GM12878 (cell line): ENCODE measurements around the gene PDZD2. TPM values are rescaled to one million over a fixed set of nuclear protein-coding genes. Genes with fewer than 3 reads are reported as not detected.

Experiments
- ATAC-seq: fragments of 200-7000 bp; cut with Tn5 transposase; 3 replicates; pipeline ENCODE4 v1.9.1; 2020; ENCODE audit warnings: mild to moderate bottlenecking, moderate library complexity
- BruUV-seq: library from RNA; stranded (reverse); fragments of 400-500 nt; replicated peaks from 2 replicates; lab custom pipeline; 2021; lab: Mats Ljungman, UMichigan
- CTCF ChIA-PET: fragments of 300-600 bp; sonication (Branson Sonifier 250); formaldehyde crosslinking; extraction: SDS; loops from one replicate; lab custom pipeline; 2021; ENCODE audit warnings: inconsistent platforms; lab: Yijun Ruan, JAX
- POLR2A ChIA-PET: fragments of 350-600 bp; formaldehyde crosslinking; extraction: SDS; loops from one replicate; lab custom pipeline; 2021; ENCODE audit warnings: inconsistent platforms; lab: Charles Lee
- RAD21 ChIA-PET: fragments of 300-600 bp; sonication (Branson Sonifier 250); formaldehyde crosslinking; loops from one replicate; lab custom pipeline; 2023; ENCODE audit warnings: antibody characterized with exemption; ENCODE audit not compliant: unreplicated experiment; lab: Charles Lee
- SMC1A ChIA-PET: fragments of 300-600 bp; sonication (Branson Sonifier 250); formaldehyde crosslinking; loops from one replicate; lab custom pipeline; 2023; ENCODE audit not compliant: unreplicated experiment, uncharacterized antibody; lab: Charles Lee
- DNase-seq: peaks from one replicate; pipeline ENCODE4 v3.0.0-alpha.2; 2011; ENCODE audit warnings: low read depth, low spot score
- FAIRE-seq: peaks from 3 replicates; lab custom pipeline; 2011; peaks lifted over from hg19 to GRCh38; lab: Jason Lieb, UNC
- H2AFZ ChIP-seq: 2 replicates; pipeline ENCODE4 v1.6.0; 2011; ENCODE audit warnings: low read depth, low read length, control low read depth; ENCODE audit not compliant: control insufficient read depth
- H3K27ac ChIP-seq: 2 replicates; pipeline ENCODE4 v1.5.1; 2011; ENCODE audit warnings: control low read depth; ENCODE audit not compliant: control insufficient read depth, insufficient read depth
- H3K27me3 ChIP-seq, 2 experiments: replicated peaks in 1 of 2; 2 replicates each; pipeline versions ENCODE4 v1.6.0 to v1.6.1; 2011; ENCODE audit warnings: low read length in 1 of 2; ENCODE audit not compliant: control insufficient read depth in 2 of 2, insufficient read depth in 2 of 2
- H3K36me3 ChIP-seq, 2 experiments: 2 replicates each; pipeline ENCODE4 v1.5.1; 2011; ENCODE audit warnings: low read length in 1 of 2; ENCODE audit not compliant: control insufficient read depth in 2 of 2, insufficient read depth in 2 of 2
- H3K4me1 ChIP-seq: 2 replicates; pipeline ENCODE4 v1.6.1; 2011; ENCODE audit warnings: mild to moderate bottlenecking, low read length, moderate library complexity, mixed read lengths; ENCODE audit not compliant: control insufficient read depth, insufficient read depth
- H3K4me2 ChIP-seq: 2 replicates; pipeline ENCODE4 v1.6.0; 2011; ENCODE audit warnings: control low read depth; ENCODE audit not compliant: control insufficient read depth, insufficient read depth
- H3K4me3 ChIP-seq: fragments of 200-600 bp; sonication (generic); 2 replicates; pipeline ENCODE4 v1.5.1; 2016
- H3K79me2 ChIP-seq: 2 replicates; pipeline ENCODE4 v1.6.0; 2011; ENCODE audit warnings: low read length; ENCODE audit not compliant: control insufficient read depth, insufficient read depth
- H3K9ac ChIP-seq: 2 replicates; pipeline ENCODE4 v1.8.0; 2011; ENCODE audit warnings: low read length, control low read depth, mixed read lengths; ENCODE audit not compliant: control insufficient read depth, insufficient read depth
- H3K9me3 ChIP-seq: replicated peaks from 3 replicates; pipeline ENCODE4 v1.5.1; 2011; ENCODE audit warnings: mild to moderate bottlenecking, low read length; ENCODE audit not compliant: control insufficient read depth, insufficient read depth
- H4K20me1 ChIP-seq: 2 replicates; pipeline ENCODE4 v1.6.0; 2011; ENCODE audit not compliant: control insufficient read depth, insufficient read depth
- ATF3 ChIP-seq: IDR thresholded peaks from 2 replicates; pipeline ENCODE4 v1.6.1; 2011; ENCODE audit warnings: low read depth, mild to moderate bottlenecking, low read length, moderate library complexity, borderline replicate concordance; ENCODE audit errors: extremely low read depth
- CBX3 ChIP-seq: fragments of 200-600 bp; sonication (generic); IDR thresholded peaks from 2 replicates; pipeline ENCODE4 v1.6.1; 2016; ENCODE audit warnings: low read depth, borderline replicate concordance
- CHD2 ChIP-seq: IDR thresholded peaks from 2 replicates; pipeline ENCODE4 v1.6.1; 2011; ENCODE audit warnings: low read depth, low read length, improper control_type of control experiment, borderline replicate concordance
- LARP7 ChIP-seq: fragments of 450-650 bp; IDR thresholded peaks from 2 replicates; pipeline ENCODE4 v1.6.1; 2017; ENCODE audit warnings: mild to moderate bottlenecking
- MYC ChIP-seq: IDR thresholded peaks from 2 replicates; pipeline ENCODE4 v1.6.1; 2011; ENCODE audit warnings: mild to moderate bottlenecking, low read length, moderate library complexity, inconsistent platforms; ENCODE audit not compliant: insufficient read depth, insufficient replicate concordance, insufficient read length, severe bottlenecking
- NR2C2 ChIP-seq: IDR thresholded peaks from 2 replicates; pipeline ENCODE4 v1.6.1; 2011; ENCODE audit warnings: borderline replicate concordance, low read depth; ENCODE audit not compliant: control insufficient read depth, insufficient read length
- NRF1 ChIP-seq: conservative IDR thresholded peaks from 2 replicates; pipeline ENCODE4 v1.6.1; 2011; ENCODE audit warnings: mild to moderate bottlenecking, low read depth, low read length, improper control_type of control experiment
- POU2F2 ChIP-seq: IDR thresholded peaks from 3 replicates; pipeline ENCODE4 v1.6.1; 2011; ENCODE audit warnings: low read depth, mild to moderate bottlenecking, low read length, borderline replicate concordance
- SIN3A ChIP-seq: IDR thresholded peaks from 2 replicates; pipeline ENCODE4 v1.6.1; 2012; ENCODE audit warnings: low read depth, low read length, improper control_type of control experiment
- STAT3 ChIP-seq: IDR thresholded peaks from 2 replicates; pipeline ENCODE4 v1.6.1; 2011; ENCODE audit warnings: low read depth, low read length, improper control_type of control experiment
- ZBTB4 ChIP-seq: fragments of 450-650 bp; formaldehyde crosslinking; IDR thresholded peaks from 2 replicates; pipeline ENCODE4 v1.4.0; 2022; ENCODE audit warnings: mild to moderate bottlenecking, moderate library complexity
- ZZZ3 ChIP-seq: IDR thresholded peaks from 2 replicates; pipeline ENCODE4 v1.6.1; 2011; ENCODE audit warnings: low read depth; ENCODE audit not compliant: control insufficient read depth, insufficient read length
- WGBS: methylation state at CpG from one replicate; pipeline ENCODE4 v1.1.6; 2016; ENCODE audit warnings: low lambda C conversion rate; ENCODE audit not compliant: insufficient replicate concordance, insufficient coverage; ENCODE audit errors: missing lambda C conversion rate; 5-methylcytosine and 5-hydroxymethylcytosine counted together
- in situ Hi-C: fragments of 300-500 bp; cut with MboI; formaldehyde crosslinking; loops from 9 replicates; pipeline ENCODE4 v1.14.3; 2018; ENCODE audit warnings: mixed read lengths
- intact Hi-C: fragments of 100-400 bp; cut with micrococcal nuclease; formaldehyde crosslinking; loops from one replicate; pipeline ENCODE4 v1.14.2; 2022; ENCODE audit not compliant: unreplicated experiment
- polyA plus RNA-seq, 11 experiments: library from polyadenylated mRNA; depleted of rRNA in 4 of 11; unstranded in 6 of 11; stranded (reverse) in 5 of 11; fragments of >200 nt; fragmentation: Nextera tagmentation in 4 of 11; fragmentation: Illumina TruSeq in 1 of 11; extraction: Ambion mirVana in 4 of 11; extraction: Trizol in 1 of 11; gene quantifications; 1 replicate in 1 of 11; 2 replicates in 10 of 11; pipeline versions ENCODE4 v1.2.1 to v1.2.3, GENCODE V29; 2011 to 2016; ENCODE audit warnings: inconsistent platforms in 2 of 11, missing spikeins in 2 of 11, low read depth in 1 of 11
- total RNA-seq, 4 experiments: library from RNA; depleted of rRNA in 3 of 4; stranded (reverse); fragments of >200 nt in 3 of 4; fragmentation: Illumina TruSeq in 1 of 4; extraction: Trizol in 1 of 4; gene quantifications; 2 replicates each; pipeline versions ENCODE4 v1.2.1 to v1.2.3, GENCODE V29; 2013 to 2021

Gene PDZD2
- total and polyA plus RNA-seq, 10 of the 15 experiments (the other 5 are each of a cell fraction or from before 2014, with no cell fraction given) = 0.01 to 0.58 (median 0.29) TPM; not detected in 3

GRCh38 chr5:32055891-32056866 is 417.2 kb downstream of the PDZD2 start:
- H3K4me3 ChIP-seq = no peak overlapping the region
- FAIRE-seq (no peak), ATAC-seq (no peak), DNase-seq (no peak)
- in situ Hi-C loops (no loop called here), intact Hi-C loops (no loop called here)
- ChIA-PET CTCF (interaction anchor here (1.3 kb wide), 1 partner anchor 37 kb away, joined by 3 read pairs; no protein-coding TSS in a partner anchor), POLR2A (no interaction called here), RAD21 (interaction anchor here (0.5 to 1.2 kb wide), 2 partner anchors 37 to 40 kb away, joined by 3 read pairs; no protein-coding TSS in a partner anchor), SMC1A (no interaction called here)
- H2AFZ ChIP-seq = no peak overlapping the region
- 46% methylated on average over 15 of the region's 15 CpGs for WGBS
- H3K79me2 ChIP-seq = no peaks in the 10 kb centered on the region
- no peak overlapping the region for H3K9ac ChIP-seq
- no TSS peak for BruUV-seq
- 0 out of 4 replicates have a peak, but pooled peaks cover 0 to 2% of the 10 kb centered on the region in 2 experiments for H3K27me3 ChIP-seq
- no peaks in the 10 kb centered on the region for H3K36me3 ChIP-seq
- H3K4me2 ChIP-seq = no peak overlapping the region
- TF ChIP-seq CHD2 = no peak
- TF ChIP-seq NRF1 = no peak
- TF ChIP-seq ZBTB4 (CRISPR knock-in tag) = no peak
- no peak for TF ChIP-seq SIN3A
- TF ChIP-seq MYC = no peak
- no peak for TF ChIP-seq POU2F2
- no peak for TF ChIP-seq CBX3
- TF ChIP-seq ZZZ3 = no peak
- TF ChIP-seq ATF3 = no peak
- no peak for TF ChIP-seq STAT3
- TF ChIP-seq LARP7 = no peak
- TF ChIP-seq NR2C2 = no peak
- H3K27ac ChIP-seq = no peak overlapping the region
- no peaks in the 10 kb centered on the region for H3K4me1 ChIP-seq
- H3K9me3 ChIP-seq = no peaks in the 10 kb centered on the region
- H4K20me1 ChIP-seq = no peaks in the 10 kb centered on the region
